Umbilical cord (tissue), 2 donors: ENCODE results near the gene NR1D2. TPM values are rescaled to one million over a fixed set of nuclear protein-coding genes. Genes with fewer than 3 reads are reported as not detected.
"Not testable (repeated sequence)": the region's sequence is repeated elsewhere in the genome, so short reads cannot be mapped to it uniquely, and the experiment has no call there.

Experiments used
- DNase-seq: peaks from one replicate; pipeline ENCODE4 v3.0.0-alpha.2; 2015; ENCODE audit warnings: low spot score
- total RNA-seq: library from RNA; depleted of rRNA; stranded (reverse); fragments of >200 nt; gene quantifications from one replicate; pipeline ENCODE4 v1.2.3, GENCODE V29; 2014; ENCODE audit warnings: low replicate concordance; ENCODE audit not compliant: insufficient read depth

The NR1D2 gene
- total RNA-seq = 51.5 TPM

DNA sequence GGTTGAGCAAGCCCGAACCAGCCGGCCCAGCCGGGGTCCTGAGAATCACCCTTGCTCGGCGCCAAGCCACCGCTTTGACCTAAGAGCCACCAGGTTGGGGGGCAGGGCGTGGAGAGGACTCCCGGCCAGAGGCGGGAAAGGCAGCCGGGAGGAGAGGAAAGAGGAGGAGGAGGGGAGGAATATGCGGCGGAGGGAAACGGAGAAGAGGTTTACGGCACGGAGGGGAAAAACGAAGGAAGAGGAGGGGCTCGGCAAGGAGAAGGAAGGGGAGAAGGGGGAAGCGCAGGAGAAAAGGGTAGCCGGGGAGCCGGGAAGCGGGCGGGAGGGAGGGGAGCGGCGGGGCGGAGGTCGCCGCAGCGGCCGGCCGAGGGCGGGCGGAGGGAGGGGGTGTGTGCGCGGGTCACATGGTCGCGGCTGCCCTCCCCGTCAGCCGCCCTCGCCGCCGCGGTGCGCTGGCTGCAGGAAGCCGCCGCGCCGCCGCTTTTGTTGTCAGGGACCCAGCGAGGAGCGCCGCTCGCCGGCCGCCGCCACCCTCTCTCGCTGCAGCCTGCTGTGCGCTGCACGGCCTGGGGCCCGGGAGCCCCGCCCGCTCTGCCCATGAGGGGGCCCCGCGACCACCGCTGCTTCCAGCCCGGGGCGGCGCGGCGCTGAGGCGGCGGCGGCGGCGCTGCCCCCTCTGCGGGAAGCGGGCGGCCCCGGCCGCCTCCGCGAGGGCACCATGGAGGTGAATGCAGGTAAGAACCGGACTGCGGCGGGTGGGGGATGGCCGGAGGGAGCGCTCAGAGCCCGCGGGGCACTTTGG is at the start of gene NR1D2:
Gene NR1D2 (plus strand): TSS at position 426 of the 802 bp plus-strand sequence. CDS start 293 bp downstream, at position 719.
- peak; percentile 83 for DNase-seq

DNA sequence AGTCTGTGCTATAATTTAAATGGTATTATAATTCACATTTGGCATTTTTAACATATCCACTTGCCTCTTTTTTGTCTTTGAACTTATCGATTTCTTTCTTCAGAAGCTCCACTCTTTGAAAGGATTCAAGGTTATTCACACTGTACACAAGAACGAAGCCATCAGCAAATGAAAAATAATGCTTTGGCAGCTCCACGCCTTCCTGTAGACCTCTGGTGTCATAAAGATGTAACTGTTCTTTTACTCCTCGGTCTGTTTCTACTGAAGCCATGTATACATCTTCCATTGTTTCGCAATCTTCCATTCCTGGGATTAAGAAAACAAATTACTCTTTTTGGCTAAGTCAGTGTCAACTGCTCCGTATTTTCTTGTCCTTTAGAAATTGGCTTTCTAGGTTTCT is 44.3 kb upstream of the NR1D2 start:
- DNase-seq = no peak

DNA sequence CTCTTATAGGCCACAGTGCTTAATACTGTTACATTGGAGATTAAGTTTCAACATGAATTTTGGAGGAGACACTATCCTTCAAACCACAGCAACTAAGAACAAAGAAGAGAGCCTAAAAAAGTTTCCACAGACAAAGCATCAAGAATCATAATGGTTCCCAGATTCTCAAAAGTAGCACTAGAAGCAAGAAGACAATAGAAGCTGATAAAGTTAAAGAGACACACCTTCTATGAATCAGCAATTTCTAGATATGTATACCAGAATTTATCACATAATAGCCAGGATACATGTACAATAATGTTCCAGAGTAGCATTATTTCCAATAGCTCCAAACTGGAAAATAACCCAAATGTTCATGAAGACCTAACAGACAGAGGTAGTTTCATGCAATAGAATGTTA is 40.5 kb upstream of the NR1D2 start:
- DNase-seq = no peak

DNA sequence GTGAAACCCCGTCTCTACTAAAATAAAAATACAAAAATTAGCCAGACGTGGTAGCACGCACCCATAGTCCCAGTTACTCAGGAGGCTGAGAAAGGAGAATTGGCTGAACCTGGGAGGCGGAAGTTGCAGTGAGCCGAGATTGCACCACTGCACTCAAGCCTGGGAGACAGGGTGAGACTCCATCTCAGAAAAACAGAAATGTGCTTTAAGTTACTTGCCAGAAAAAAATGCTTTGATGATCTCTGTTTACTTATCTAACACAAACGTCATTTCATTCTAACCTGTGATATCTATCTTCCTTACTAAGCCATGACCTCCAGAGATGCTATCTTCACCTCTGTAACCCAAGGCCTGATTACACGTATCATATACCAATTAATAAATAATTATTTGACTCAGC is 35.7 kb upstream of the NR1D2 start:
- no peak for DNase-seq

- DNase-seq = no peak
Measured at GRCh38 chr3:23911397-23911796, 33.7 kb upstream of the NR1D2 start.

DNA sequence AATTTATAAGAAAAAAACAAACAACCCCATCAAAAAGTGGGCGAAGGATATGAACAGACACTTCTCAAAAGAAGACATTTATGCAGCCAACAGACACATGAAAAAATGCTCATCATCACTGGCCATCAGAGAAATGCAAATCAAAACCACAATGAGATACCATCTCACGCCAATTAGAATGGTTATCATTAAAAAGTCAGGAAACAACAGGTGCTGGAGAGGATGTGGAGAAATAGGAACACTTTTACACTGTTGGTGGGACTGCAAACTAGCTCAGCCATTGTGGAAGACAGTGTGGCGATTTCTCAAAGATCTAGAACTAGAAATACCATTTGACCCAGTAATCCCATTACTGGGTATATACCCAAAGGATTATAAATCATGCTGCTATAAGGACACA is 32.8 kb upstream of the NR1D2 start:
- not testable (repeated sequence) for DNase-seq

- no peak for DNase-seq
Measured at GRCh38 chr3:23913182-23913581, 31.9 kb upstream of the NR1D2 start.

- DNase-seq = no peak
Measured at GRCh38 chr3:23913873-23914743, 31.0 kb upstream of the NR1D2 start.

- peak; percentile 10 for DNase-seq
Measured at GRCh38 chr3:23915537-23916108, 29.5 kb upstream of the NR1D2 start.

DNA sequence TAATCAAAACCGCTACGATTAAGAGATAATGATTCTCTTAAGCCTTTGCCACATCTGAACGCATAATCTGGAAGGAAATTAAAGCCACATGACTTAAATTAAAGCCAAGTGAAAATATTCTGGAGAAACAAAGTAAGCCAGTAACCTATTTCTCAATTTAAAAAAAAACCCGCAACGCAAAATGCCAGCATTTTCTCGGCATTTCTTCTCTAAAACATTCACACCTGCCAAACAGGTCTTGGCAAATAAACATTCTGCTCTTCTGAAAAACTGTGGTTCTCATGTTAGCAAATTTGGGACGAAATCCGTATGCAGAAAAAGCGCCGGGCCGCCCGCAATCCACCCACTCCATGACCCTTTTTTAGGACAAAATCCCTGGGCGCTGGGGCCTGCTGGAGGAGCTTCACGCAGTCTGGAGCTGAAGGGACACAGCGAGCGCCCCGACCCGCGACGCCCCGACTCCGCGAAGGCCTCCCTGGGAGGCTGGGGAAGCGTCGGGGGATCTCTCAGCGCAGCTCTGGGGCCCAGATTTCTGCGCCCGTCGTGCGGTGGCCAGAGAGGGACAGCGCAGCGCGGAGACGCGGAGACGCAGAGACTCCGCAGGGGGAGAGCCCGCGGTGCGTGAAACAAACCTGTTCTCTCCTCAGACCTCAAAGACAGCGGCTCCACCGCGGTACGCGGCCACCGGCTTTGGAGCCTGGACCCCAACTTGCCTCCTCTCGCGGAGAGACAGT is 28.8 kb upstream of the NR1D2 start:
- no peak for DNase-seq

DNA sequence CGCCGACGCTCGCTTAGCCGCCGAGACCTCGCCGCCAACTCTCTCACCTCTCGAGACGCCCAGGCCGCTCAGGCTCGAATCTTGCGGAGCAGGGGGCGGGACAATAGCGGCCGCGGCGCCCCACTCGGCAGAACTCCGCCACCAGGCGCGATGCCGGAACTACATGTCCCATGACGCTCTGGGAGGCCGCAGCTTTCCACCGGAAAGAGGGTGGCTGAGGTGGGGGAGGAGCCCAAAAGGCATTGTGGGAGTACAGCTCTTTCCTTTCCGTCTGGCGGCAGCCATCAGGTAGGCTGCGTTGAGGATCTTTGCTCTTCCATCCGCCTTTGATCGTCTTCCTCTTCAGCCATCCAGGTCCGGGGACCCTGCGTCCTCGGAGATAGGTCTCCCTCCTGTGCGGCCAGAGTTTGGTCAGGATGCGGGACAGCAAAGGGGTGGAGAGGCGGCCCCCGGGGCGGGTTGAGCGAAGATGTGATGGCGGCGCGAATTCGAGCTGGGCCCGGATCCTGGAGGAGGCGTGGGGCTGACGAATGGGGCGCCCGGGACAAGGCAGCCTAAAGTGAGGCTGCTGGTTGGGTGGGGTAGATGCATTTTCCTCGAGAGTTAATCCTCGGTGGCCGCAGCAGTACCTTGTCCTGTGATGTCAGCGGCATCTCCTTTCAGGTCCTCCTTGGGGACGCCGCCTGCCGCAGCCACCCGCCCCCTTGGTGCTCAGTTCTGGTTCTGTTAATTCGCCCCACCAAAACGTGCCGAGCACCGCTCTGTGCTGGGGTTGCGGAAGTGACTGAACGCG is 28.0 kb upstream of the NR1D2 start, which contains the start of the genes NKIRAS1 and RPL15:
Gene NKIRAS1 (minus strand): TSS at position 105 of the 793 bp plus-strand sequence. CDS start 6,086 bp downstream, outside the sequence.
Gene RPL15 (plus strand): TSS at position 247 of the 793 bp plus-strand sequence. CDS start 728 bp downstream, outside the sequence.
- DNase-seq = peak; percentile 99

- not testable (repeated sequence) for DNase-seq
Measured at GRCh38 chr3:23917679-23918303, 27.3 kb upstream of the NR1D2 start.

GRCh38 chr3:23918331-23918730 is 26.8 kb upstream of the NR1D2 start:
- DNase-seq = not testable (repeated sequence)

DNA sequence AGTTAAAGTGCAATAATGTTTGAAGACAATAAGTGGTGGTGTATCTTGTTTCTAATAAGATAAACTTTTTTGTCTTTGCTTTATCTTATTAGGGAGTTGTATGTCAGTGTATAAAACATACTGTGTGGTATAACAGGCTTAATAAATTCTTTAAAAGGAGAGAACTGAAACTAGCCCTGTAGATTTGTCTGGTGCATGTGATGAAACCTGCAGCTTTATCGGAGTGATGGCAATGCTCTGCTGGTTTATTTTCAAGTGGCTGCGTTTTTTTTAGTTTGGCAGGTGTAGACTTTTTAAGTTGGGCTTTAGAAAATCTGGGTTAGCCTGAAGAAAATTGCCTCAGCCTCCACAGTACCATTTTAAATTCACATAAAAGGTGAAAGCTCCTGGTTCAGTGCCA is 25.5 kb upstream of the NR1D2 start:
- DNase-seq = no peak

DNA sequence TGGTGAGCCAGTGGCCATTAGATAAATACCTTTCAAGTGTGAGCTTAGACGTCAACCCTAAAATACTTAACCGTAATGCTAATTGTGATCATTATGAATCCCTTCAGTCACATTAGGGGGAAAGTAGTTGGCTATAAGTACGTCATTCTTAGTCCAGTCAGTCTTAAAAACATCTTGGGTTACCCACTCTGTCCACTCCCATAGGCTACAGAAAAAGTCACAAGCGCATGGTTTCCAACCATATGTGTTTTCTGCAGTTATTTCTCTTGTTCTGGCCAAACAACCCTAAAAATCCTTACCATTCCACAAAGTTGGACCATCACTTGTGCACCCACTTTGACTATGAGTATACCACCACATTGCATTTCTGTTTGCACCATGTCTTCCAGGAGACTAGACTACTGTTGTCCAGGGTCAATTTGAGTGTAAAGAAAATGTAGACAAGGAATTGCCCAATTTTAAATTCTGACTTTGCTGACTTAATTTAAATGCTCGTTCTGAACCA is 24.9 kb upstream of the NR1D2 start:
- DNase-seq = no peak

GRCh38 chr3:23921052-23921511 is 24.0 kb upstream of the NR1D2 start:
- peak; percentile 19 for DNase-seq

- DNase-seq = no peak
Measured at GRCh38 chr3:23923786-23924185, 21.3 kb upstream of the NR1D2 start.

GRCh38 chr3:23926246-23926645 is 18.8 kb upstream of the NR1D2 start:
- no peak for DNase-seq

GRCh38 chr3:23926736-23927135 is 18.4 kb upstream of the NR1D2 start:
- no peak for DNase-seq

DNA sequence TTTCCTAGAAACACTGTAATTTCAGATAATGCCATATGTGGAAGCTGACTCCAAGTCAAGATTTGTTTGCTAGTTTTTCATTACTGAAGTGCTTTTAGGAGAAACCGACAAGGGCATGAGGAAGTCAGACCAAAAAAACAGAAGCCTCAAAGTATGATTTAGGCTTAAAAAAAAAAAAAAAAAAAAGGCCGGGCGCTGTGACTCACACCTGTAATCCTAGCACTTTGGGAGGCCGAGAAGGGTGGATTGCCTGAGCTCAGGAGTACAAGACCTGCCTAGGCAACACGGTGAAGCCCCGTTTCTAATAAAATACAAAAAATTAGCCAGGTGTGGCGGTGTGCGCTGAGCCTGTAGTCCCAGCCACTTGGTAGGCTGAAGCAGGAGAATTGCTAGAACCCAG is 16.6 kb upstream of the NR1D2 start:
- DNase-seq = no peak
